ENCODE data around the gene STOX1. TPM values are rescaled to one million over a fixed set of nuclear protein-coding genes. Genes with fewer than 3 reads are reported as not detected.
"Not testable (repeated sequence)": the region's sequence is repeated elsewhere in the genome, so short reads cannot be mapped to it uniquely, and the experiment has no call there.

Gene STOX1
- total RNA-seq, 1 experiment from 2014 or later, result 5.8 TPM

DNA sequence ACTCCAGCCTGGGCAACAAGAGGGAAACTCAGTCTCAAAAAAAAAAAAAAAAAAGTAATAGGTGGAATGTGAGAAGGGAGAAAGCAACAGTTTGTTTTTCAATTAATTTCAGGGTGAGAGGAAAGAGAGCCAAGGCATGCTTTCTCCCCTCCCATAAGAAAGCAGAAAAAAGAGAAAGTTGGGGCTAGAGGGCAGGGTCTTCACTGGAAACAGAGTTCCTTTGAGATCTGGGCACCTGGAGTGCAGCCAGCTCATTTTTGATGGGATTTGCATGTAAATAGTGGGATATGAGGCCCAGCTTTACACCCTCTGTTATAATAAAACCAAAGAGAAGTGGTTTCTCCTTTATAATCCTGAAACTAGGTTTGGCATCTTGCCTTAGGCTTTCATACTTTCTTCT is 13.8 kb upstream of the STOX1 start:
- H3K27ac ChIP-seq (ENCODE audit: low read length), result no peak overlapping the region
- H3K4me3 ChIP-seq (ENCODE audit: low read depth in 2 of 2, low read length in 2 of 2), result no peak overlapping the region
- POLR2A ChIA-PET, result no interaction called here
- in situ Hi-C loops (cut with HindIII; ENCODE audit: low pct_unique_long_range_greater_than_20kb, low sequenced_read_pairs) (no loop called here), intact Hi-C loops (cut with micrococcal nuclease; ENCODE audit: unreplicated experiment) (loop anchor here (5.0 kb wide), 1 partner anchor 69 kb away; no protein-coding TSS in a partner anchor)
- CTCF ChIA-PET, result no interaction called here
- TF ChIP-seq TCF7L2 (IDR thresholded peaks at IDR 0.05; ENCODE audit: low read depth, low read length), result no peak
- TF ChIP-seq, protein P1, sequence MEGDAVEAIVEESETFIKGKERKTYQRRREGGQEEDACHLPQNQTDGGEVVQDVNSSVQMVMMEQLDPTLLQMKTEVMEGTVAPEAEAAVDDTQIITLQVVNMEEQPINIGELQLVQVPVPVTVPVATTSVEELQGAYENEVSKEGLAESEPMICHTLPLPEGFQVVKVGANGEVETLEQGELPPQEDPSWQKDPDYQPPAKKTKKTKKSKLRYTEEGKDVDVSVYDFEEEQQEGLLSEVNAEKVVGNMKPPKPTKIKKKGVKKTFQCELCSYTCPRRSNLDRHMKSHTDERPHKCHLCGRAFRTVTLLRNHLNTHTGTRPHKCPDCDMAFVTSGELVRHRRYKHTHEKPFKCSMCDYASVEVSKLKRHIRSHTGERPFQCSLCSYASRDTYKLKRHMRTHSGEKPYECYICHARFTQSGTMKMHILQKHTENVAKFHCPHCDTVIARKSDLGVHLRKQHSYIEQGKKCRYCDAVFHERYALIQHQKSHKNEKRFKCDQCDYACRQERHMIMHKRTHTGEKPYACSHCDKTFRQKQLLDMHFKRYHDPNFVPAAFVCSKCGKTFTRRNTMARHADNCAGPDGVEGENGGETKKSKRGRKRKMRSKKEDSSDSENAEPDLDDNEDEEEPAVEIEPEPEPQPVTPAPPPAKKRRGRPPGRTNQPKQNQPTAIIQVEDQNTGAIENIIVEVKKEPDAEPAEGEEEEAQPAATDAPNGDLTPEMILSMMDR (IDR thresholded peaks at IDR 0.05), result no peak
- no peak for TF ChIP-seq POLR2AphosphoS5 (IDR thresholded peaks at IDR 0.05; ENCODE audit: low read depth, low read length)
- no peak for TF ChIP-seq SIN3A (IDR thresholded peaks at IDR 0.05; ENCODE audit: borderline replicate concordance, insufficient read depth, low read depth, low read length)
- TF ChIP-seq, protein P2, sequence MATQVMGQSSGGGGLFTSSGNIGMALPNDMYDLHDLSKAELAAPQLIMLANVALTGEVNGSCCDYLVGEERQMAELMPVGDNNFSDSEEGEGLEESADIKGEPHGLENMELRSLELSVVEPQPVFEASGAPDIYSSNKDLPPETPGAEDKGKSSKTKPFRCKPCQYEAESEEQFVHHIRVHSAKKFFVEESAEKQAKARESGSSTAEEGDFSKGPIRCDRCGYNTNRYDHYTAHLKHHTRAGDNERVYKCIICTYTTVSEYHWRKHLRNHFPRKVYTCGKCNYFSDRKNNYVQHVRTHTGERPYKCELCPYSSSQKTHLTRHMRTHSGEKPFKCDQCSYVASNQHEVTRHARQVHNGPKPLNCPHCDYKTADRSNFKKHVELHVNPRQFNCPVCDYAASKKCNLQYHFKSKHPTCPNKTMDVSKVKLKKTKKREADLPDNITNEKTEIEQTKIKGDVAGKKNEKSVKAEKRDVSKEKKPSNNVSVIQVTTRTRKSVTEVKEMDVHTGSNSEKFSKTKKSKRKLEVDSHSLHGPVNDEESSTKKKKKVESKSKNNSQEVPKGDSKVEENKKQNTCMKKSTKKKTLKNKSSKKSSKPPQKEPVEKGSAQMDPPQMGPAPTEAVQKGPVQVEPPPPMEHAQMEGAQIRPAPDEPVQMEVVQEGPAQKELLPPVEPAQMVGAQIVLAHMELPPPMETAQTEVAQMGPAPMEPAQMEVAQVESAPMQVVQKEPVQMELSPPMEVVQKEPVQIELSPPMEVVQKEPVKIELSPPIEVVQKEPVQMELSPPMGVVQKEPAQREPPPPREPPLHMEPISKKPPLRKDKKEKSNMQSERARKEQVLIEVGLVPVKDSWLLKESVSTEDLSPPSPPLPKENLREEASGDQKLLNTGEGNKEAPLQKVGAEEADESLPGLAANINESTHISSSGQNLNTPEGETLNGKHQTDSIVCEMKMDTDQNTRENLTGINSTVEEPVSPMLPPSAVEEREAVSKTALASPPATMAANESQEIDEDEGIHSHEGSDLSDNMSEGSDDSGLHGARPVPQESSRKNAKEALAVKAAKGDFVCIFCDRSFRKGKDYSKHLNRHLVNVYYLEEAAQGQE (IDR thresholded peaks at IDR 0.05; ENCODE audit: insufficient read depth in 1 of 2, low read depth in 2 of 2, low read length in 1 of 2), result no peak
- no peaks in the 10 kb centered on the region for H3K4me1 ChIP-seq (ENCODE audit: control insufficient read depth, insufficient read depth, low read length)
- ATAC-seq (no peak), DNase-seq (ENCODE audit: low read depth, low spot score) (no peak)
- no peaks in the 10 kb centered on the region for H3K36me3 ChIP-seq (ENCODE audit: control insufficient read depth, insufficient read depth, low read length)
- no TSS peak for BruUV-seq (replicated peaks)
- no peaks in the 10 kb centered on the region for H3K9me3 ChIP-seq (ENCODE audit: control insufficient read depth, insufficient read depth, low read depth, low read length)
- H3K27me3 ChIP-seq (ENCODE audit: control insufficient read depth, insufficient read depth, low read length), result no peaks in the 10 kb centered on the region

DNA sequence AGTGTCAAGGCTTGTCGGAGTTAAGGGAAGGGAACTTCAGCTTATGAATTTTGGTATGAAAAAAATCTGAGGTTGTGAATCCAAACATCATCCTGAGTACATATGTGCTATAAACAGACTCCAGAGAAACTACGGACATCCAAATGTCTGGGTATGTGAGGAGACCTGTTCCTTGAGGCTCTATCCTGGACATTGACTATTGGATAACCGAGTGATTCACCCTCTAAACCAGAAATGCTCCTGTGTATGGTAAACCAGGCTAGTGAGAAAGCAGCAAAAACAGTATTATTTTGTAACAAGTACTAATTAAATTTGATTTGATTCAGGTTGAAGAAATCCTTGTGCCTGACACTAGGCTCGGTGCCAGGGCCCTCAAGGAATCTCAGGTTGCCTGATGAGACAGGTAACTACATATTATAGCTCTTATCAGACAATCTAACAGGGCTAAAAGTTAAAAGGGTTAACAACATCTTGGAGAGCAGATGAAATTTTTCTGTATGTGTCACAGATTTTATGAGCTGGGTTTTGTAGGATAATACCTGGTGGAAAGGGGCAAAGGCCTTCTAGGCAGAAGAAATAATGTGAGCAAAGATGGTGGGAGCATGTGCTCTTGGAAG is 10.4 kb upstream of the STOX1 start:
- H3K27ac ChIP-seq (ENCODE audit: low read length), result no peak overlapping the region
- TF ChIP-seq, protein P1 (IDR thresholded peaks at IDR 0.05), result no peak
- no peak for TF ChIP-seq POLR2AphosphoS5 (IDR thresholded peaks at IDR 0.05; ENCODE audit: low read depth, low read length)
- no peak for TF ChIP-seq SIN3A (IDR thresholded peaks at IDR 0.05; ENCODE audit: borderline replicate concordance, insufficient read depth, low read depth, low read length)
- TF ChIP-seq, protein P2 (IDR thresholded peaks at IDR 0.05; ENCODE audit: insufficient read depth in 1 of 2, low read depth in 2 of 2, low read length in 1 of 2), result no peak
- TF ChIP-seq TCF7L2 (IDR thresholded peaks at IDR 0.05; ENCODE audit: low read depth, low read length), result no peak

DNA sequence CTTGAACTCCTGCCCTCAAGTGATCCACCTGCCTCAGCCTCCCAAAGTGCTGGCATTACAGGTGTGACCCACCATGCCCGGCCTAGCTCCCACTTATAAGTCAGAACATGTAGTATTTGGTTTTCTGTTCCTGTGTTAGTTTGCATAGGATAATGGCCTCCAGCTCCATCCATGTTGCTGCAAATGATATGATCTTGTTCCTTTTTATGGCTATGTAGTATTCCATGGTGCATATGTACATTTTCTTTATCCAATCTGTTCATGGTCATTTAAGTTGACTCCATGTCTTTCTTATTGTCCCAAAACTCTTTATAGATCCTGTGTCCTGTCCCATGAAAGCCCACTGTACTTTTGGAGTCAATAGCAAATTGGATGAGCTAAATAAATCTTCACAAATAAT is 7.0 kb upstream of the STOX1 start:
- H3K27me3 ChIP-seq (ENCODE audit: control insufficient read depth, insufficient read depth, low read length); H3K27ac ChIP-seq (ENCODE audit: low read length); BruUV-seq (replicated peaks); in situ Hi-C loops (cut with HindIII; ENCODE audit: low pct_unique_long_range_greater_than_20kb, low sequenced_read_pairs); intact Hi-C loops (cut with micrococcal nuclease; ENCODE audit: unreplicated experiment); CTCF ChIA-PET; H3K36me3 ChIP-seq (ENCODE audit: control insufficient read depth, insufficient read depth, low read length); H3K4me1 ChIP-seq (ENCODE audit: control insufficient read depth, insufficient read depth, low read length); DNase-seq (ENCODE audit: low read depth, low spot score); ATAC-seq; POLR2A ChIA-PET; H3K4me3 ChIP-seq (ENCODE audit: low read depth in 2 of 2, low read length in 2 of 2); H3K9me3 ChIP-seq (ENCODE audit: control insufficient read depth, insufficient read depth, low read depth, low read length): not testable (repeated sequence)

More for the DNA sequence above, 10.4 kb upstream of the STOX1 start:
- ChIA-PET POLR2A (interaction anchor here (0.6 kb wide), 1 partner anchor 361 kb away, joined by 3 read pairs; no protein-coding TSS in a partner anchor), CTCF (no interaction called here)
- intact Hi-C loops (cut with micrococcal nuclease; ENCODE audit: unreplicated experiment), result no loop called here
- Histone ChIP-seq H3K36me3 (ENCODE audit: control insufficient read depth, insufficient read depth, low read length) (no peaks in the 10 kb centered on the region), H3K27me3 (ENCODE audit: control insufficient read depth, insufficient read depth, low read length) (no peaks in the 10 kb centered on the region), H3K4me1 (ENCODE audit: control insufficient read depth, insufficient read depth, low read length) (no peaks in the 10 kb centered on the region), H3K4me3 (ENCODE audit: low read depth in 2 of 2, low read length in 2 of 2) (no peak overlapping the region), H3K9me3 (ENCODE audit: control insufficient read depth, insufficient read depth, low read depth, low read length) (no peaks in the 10 kb centered on the region)
- no peak for ATAC-seq
- DNase-seq (ENCODE audit: low read depth, low spot score), result no peak
- no TSS peak for BruUV-seq (replicated peaks)
- in situ Hi-C loops (cut with HindIII; ENCODE audit: low pct_unique_long_range_greater_than_20kb, low sequenced_read_pairs), result no loop called here
